ENCODE results near the gene MED28.
"Not testable (repeated sequence)": the region's sequence is repeated elsewhere in the genome, so short reads cannot be mapped to it uniquely, and the experiment has no call there.

Gene MED28

DNA sequence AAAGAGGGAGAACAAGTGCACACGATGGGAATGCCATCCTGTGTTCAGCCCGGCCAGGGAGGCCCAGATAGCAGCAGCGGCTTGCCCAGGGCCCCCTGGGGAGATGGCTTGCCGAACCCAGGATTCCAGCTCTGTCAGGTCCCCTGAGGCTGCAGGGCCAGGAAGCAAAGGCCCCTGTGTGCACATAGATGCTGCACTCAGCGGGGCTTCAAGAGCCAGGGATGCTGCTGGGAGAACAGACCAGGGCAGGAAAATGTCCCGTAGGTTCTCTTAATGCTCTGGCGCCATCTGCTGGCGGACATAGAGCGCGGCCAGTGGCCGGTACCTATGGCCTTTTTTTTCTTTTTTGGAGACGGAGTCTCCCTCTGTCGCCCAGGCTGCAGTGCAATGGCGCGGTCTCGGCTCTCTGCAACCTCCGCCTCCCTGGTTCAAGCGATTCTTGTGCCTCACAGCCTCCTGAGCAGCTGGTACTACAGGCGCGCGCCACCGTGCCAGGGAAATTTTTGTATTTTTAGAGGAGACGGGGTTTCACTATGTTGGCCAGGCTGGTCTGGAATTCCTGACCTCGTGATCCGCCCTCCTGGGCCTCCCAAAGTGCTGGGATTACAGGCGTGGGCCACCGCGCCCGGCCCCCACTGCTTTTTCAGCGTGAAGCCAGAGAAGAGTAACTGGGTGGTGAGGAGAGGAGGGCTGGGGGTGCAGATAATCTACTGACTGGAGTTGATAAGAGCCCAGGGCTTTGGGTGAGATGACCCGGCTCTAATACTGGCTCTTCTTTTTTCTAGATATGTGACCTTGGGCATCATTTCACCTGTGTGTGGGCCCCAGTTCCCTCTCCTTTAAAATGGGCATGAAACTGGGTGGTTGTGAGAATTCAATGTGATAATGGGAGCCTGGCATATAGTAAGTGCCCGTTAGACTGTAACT, 22.5 kb downstream of the MED28 start:
- H3K4me3 Mint-ChIP-seq: no peak overlapping the region
- no peak overlapping the region for H3K27ac Mint-ChIP-seq
- H3K36me3 Mint-ChIP-seq (ENCODE audit: low read depth): peaks cover 11% of the 10 kb centered on the region
- H3K4me1 Mint-ChIP-seq (ENCODE audit: low read depth): no peaks in the 10 kb centered on the region
- H3K9me3 Mint-ChIP-seq: no peaks in the 10 kb centered on the region
- H3K27me3 Mint-ChIP-seq (ENCODE audit: low read depth): no peaks in the 10 kb centered on the region

DNA sequence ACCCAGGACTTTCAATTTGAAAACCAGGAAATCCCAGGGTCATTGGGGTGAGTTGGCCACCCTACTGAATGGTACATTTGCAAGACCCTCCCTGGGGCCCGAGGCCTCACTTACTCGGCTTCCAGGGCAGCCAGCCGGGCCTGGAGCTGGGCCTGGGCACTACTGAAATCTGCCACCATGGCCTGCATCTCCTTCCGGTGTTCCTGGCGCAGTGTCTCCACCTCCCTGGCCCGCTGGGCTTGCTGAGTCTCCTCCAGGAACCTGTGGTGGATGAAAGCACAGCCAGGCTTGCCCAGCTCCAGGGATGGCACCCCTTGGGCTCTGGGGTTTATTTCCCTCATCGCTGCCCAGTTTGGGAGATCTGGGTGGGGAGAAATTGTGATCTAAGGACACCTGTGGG, 24.7 kb downstream of the MED28 start:
- Mint-ChIP-seq H3K4me1 (ENCODE audit: low read depth) (no peaks in the 10 kb centered on the region), H3K27me3 (ENCODE audit: low read depth) (no peaks in the 10 kb centered on the region), H3K4me3 (no peak overlapping the region), H3K27ac (no peak overlapping the region), H3K36me3 (ENCODE audit: low read depth) (peaks cover 12% of the 10 kb centered on the region), H3K9me3 (no peaks in the 10 kb centered on the region)

DNA sequence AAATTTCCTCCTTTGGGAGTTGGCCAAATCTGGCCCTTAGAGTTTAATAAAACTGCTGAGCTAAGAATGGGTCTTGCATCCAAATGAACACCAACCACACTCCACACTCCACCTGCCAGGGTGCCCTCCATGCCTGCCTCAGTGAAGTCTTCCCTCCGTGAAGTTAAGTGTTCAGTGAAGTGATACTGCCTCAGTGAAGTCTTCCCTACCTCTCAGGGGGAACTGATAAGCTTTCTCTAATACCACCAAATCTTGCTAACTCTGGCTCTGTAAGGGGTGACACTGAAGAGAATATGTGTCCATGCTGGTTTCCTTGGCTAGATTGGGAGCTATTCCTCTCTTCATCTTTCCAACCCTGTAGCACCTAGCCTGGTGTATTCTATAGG, 27.9 kb downstream of the MED28 start:
- Mint-ChIP-seq H3K27ac (no peak overlapping the region), H3K36me3 (ENCODE audit: low read depth) (peaks cover 6% of the 10 kb centered on the region), H3K4me3 (no peak overlapping the region), H3K27me3 (ENCODE audit: low read depth) (no peaks in the 10 kb centered on the region), H3K4me1 (ENCODE audit: low read depth) (no peaks in the 10 kb centered on the region), H3K9me3 (peaks cover 4% of the 10 kb centered on the region)

DNA sequence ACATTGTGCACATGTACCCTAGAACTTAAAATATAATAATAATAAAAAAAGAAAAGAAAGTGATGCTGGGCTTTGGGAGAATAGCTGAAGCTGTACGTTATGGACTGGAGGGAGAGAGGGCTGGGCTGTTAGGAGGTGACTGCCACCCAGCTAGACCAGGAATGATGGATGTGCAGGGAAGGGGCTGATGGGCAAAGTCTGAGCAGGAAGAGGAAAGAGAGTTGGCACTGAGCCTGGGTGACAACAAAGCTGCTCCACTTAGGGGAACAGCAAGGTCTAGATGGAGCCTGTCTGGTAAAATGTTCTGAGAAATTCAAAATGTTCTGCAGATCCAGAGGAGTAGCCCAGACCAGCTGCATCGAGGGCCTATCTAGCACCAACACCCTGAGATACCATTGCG, 32.3 kb downstream of the MED28 start:
- H3K4me3 Mint-ChIP-seq: no peak overlapping the region
- no peak overlapping the region for H3K27ac Mint-ChIP-seq
- no peaks in the 10 kb centered on the region for H3K27me3 Mint-ChIP-seq (ENCODE audit: low read depth)
- peaks cover 6% of the 10 kb centered on the region for H3K36me3 Mint-ChIP-seq (ENCODE audit: low read depth)
- H3K4me1 Mint-ChIP-seq (ENCODE audit: low read depth): peaks cover 4% of the 10 kb centered on the region
- peaks cover 4% of the 10 kb centered on the region for H3K9me3 Mint-ChIP-seq

DNA sequence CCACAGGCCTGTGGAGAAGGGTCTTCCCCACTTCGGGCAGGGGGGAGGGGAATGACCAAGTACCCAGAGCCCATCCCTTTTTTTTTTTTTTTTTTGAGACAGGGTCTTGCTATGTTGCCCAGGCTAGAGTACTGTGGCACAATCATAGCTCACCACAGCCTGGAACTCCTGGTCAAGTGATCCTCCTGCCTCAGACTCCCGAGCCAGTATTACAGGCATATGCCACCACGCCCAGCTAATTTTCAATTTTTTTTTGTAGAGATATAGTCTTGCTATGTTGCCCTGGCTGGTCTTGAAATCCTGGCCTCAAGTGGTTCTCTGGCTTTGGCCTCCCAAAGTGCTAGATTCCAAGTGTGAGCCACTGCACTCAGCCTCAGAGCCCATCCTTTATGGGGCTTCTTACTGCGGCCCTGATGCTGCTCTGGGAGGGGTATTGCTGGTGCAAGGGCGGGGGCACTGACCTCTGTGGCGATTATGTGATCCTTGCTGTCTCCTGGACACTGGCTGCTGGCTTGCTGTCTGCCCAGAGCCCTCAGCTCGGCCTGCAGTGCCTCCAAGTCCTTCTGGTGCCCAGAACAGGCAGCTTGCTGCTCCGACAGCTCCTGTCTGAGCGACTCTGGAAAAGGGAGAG, 32.9 kb downstream of the MED28 start:
- Mint-ChIP-seq H3K36me3 (ENCODE audit: low read depth) (peaks cover 6% of the 10 kb centered on the region), H3K27me3 (ENCODE audit: low read depth) (no peaks in the 10 kb centered on the region), H3K27ac (no peak overlapping the region), H3K4me1 (ENCODE audit: low read depth) (peaks cover 5% of the 10 kb centered on the region), H3K4me3 (no peak overlapping the region), H3K9me3 (peaks cover 4% of the 10 kb centered on the region)

DNA sequence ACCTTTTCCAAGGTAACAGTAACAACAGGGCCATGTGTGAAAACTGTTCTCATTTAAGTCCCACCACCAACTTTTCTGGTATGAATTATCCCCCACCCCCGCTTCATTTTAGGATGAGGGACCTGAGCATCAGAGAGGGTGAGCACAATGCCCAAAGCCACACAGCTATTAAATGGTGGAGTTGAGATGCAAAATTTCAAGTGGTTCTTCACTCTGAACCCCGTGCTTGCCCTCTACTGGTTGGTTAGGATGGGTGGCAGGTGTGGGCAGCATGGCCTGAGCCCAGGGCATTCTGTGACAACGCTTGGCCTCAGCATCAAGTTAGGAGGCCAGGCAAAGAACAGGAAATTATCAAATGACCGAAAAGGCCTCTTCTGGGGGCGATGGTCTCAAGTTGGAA, 33.5 kb downstream of the MED28 start:
- Mint-ChIP-seq H3K27ac (no peak overlapping the region), H3K9me3 (peaks cover 4% of the 10 kb centered on the region), H3K4me3 (no peak overlapping the region), H3K4me1 (ENCODE audit: low read depth) (peaks cover 5% of the 10 kb centered on the region), H3K27me3 (ENCODE audit: low read depth) (no peaks in the 10 kb centered on the region), H3K36me3 (ENCODE audit: low read depth) (peaks cover 3% of the 10 kb centered on the region)

DNA sequence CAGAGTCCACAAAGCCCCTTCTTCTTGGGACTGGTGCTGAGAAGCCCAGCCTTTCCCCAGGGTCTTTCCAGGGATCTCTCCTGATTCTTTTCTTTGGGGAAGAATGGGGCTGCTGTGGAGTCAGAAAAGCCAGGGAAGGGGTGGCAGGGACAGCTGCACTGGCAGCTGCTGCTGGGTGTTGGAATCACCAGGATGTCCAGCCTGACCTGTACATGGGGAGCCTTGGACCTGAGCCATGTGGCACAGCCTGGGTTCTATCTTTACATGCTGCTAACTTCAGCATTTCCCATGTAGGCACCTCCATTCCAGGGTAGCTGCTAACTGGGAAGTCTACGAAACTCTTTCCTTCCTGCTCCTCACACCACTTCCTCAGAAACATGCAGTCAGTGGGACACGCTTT, 36.0 kb downstream of the MED28 start:
- H3K4me3 Mint-ChIP-seq: no peak overlapping the region
- H3K27ac Mint-ChIP-seq: no peak overlapping the region
- peaks cover 5% of the 10 kb centered on the region for H3K4me1 Mint-ChIP-seq (ENCODE audit: low read depth)
- H3K36me3 Mint-ChIP-seq (ENCODE audit: low read depth): no peaks in the 10 kb centered on the region
- H3K9me3 Mint-ChIP-seq: no peaks in the 10 kb centered on the region
- no peaks in the 10 kb centered on the region for H3K27me3 Mint-ChIP-seq (ENCODE audit: low read depth)

DNA sequence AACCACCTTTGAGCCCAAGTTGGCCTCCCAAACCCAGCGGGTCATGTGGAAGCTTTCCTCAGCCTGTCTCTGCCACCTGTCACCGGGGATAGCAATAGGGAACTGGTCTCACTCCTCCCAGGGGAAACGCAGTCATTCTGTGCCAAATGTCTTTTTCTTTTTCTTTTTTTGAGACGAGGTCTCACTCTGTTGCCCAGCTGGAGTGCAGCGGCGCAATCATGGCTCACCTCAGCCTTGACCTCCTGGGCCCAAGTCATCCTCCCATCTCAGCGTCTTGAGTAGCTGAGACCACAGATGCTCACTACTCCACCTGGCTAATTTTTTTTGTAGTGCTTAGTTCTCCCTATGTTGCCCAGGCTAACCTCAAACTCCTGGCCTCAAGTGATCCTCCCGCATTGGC, 40.3 kb downstream of the MED28 start:
- Mint-ChIP-seq H3K9me3 (no peaks in the 10 kb centered on the region), H3K27me3 (ENCODE audit: low read depth) (no peaks in the 10 kb centered on the region), H3K36me3 (ENCODE audit: low read depth) (no peaks in the 10 kb centered on the region), H3K4me3 (no peak overlapping the region), H3K27ac (no peak overlapping the region), H3K4me1 (ENCODE audit: low read depth) (peaks cover 5% of the 10 kb centered on the region)

DNA sequence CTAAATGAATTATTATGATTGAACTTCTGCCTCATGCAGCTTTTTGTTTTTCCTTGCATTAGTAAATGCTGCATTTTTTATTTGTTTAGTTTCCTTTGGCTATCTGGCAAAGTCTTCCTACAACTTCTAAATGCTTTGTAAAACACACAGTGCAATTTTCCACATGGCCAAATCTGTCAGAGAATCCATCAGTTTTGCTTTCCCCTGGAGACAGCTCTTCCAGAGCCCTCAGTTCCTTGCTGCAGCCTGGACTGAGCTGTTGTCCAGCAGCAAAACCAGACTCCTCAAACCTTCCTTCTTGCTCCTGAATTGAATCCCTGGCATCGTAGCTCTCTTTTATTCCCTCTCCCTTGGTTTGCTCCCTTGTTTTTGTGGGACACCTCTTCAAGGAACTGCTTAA, 42.6 kb downstream of the MED28 start:
- no peaks in the 10 kb centered on the region for H3K9me3 Mint-ChIP-seq
- H3K27me3 Mint-ChIP-seq (ENCODE audit: low read depth): no peaks in the 10 kb centered on the region
- H3K27ac Mint-ChIP-seq: no peak overlapping the region
- H3K4me3 Mint-ChIP-seq: no peak overlapping the region
- no peaks in the 10 kb centered on the region for H3K36me3 Mint-ChIP-seq (ENCODE audit: low read depth)
- H3K4me1 Mint-ChIP-seq (ENCODE audit: low read depth): no peaks in the 10 kb centered on the region

DNA sequence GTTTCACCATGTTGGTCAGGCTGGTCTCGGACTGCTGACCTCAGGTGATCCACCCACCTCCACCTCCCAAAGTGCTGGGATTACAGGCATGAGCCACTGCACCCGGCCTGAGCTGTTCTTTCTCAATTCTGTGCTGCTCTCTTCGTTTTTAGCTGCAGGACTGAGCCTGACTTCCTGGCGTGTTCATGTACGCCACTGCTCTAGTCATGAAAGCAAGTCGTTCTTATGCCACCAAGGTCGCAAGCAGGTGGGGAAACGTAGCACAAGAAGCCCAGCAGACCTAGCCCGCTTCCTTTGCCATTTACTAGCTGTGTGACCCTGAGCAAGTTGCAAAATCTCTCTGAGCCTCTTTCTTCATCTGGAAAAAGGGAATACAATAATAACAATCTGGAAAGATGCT, 43.4 kb downstream of the MED28 start:
- Mint-ChIP-seq H3K27me3 (ENCODE audit: low read depth) (no peaks in the 10 kb centered on the region), H3K9me3 (no peaks in the 10 kb centered on the region), H3K27ac (no peak overlapping the region), H3K36me3 (ENCODE audit: low read depth) (no peaks in the 10 kb centered on the region), H3K4me3 (no peak overlapping the region), H3K4me1 (ENCODE audit: low read depth) (no peaks in the 10 kb centered on the region)

DNA sequence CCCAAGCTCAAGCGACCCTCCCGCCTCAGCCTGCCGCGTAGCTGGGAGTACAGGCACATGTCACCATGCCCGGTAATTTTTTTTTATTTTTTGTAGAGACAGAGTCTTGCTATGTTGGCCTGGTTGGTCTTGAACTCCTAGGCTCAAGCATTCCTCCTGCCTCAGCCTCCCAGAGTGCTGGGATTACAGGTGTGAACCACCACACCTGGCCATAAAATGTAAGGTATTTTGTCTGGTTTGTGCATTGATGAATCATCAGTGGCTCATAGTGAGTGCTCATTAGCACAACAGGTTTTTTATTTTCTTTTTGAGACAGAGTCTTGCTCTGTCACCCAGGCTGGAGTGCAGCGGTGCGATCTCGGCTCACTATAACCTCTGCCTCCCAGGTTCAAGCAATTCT, 44.8 kb downstream of the MED28 start:
- not testable (repeated sequence) for H3K27ac Mint-ChIP-seq; H3K36me3 Mint-ChIP-seq (ENCODE audit: low read depth); H3K4me3 Mint-ChIP-seq; H3K27me3 Mint-ChIP-seq (ENCODE audit: low read depth); H3K4me1 Mint-ChIP-seq (ENCODE audit: low read depth); H3K9me3 Mint-ChIP-seq

DNA sequence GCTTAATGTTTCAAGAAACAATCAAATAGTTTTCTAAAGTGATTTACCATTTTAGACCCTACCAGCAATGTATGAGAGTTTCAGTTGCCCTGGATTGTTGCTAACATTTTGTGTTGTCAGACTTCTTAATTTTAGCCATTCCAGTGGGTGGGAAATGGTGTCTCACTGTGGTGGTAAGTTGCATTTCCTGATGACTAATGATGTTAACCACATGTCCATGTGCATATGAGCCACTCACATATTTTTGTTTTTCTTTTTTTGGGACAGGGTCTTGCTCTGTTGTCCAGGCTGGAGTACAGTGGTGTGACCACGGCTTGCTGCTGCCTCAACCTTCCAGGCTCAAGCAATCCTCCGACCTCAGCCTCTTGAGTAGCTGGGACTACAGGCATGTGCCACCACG, 48.3 kb downstream of the MED28 start:
- Mint-ChIP-seq H3K27me3 (ENCODE audit: low read depth) (no peaks in the 10 kb centered on the region), H3K27ac (no peak overlapping the region), H3K4me1 (ENCODE audit: low read depth) (peaks cover 5% of the 10 kb centered on the region), H3K36me3 (ENCODE audit: low read depth) (no peaks in the 10 kb centered on the region), H3K4me3 (no peak overlapping the region), H3K9me3 (no peaks in the 10 kb centered on the region)

DNA sequence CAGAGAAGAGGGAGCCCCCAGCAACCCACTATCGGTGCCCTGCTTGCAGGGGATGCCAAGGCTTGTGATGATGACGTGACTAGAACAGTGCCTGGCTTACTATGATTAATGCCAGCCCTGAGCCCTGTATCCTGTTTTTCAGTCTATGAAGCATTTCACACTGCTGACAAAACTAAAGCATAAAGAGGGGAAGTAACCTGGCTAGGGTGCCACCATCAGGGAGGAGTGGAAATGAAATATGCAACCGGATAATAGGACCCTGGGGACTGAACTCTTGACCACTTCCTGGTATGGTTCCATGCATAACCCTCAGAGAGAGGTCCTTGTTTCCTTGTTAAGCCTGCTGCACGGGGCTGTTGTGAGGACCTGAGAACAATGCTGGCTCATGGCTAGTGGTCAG, 50.3 kb downstream of the MED28 start:
- Mint-ChIP-seq H3K27me3 (ENCODE audit: low read depth) (peaks cover 3% of the 10 kb centered on the region), H3K36me3 (ENCODE audit: low read depth) (no peaks in the 10 kb centered on the region), H3K9me3 (no peaks in the 10 kb centered on the region), H3K4me3 (no peak overlapping the region), H3K27ac (no peak overlapping the region), H3K4me1 (ENCODE audit: low read depth) (peaks cover 5% of the 10 kb centered on the region)

DNA sequence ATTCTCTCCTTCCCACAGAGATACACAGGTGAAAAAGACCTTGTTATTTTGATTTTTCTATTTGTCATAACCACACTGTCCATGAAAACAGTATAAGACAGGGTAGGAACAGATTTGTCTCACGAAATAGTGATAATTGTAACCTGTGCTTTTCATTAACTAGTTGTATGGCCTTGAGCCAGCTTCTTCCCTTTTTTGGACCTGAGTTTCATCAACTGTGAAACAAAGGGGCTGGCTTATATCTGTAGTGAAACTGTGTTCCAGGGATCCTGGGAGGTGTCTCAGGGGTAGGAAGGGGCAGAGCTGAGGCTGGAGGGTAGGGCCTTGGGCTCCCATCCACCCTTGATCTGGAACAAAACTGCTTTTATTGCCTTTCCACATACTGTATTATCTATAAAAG, 50.9 kb downstream of the MED28 start:
- Mint-ChIP-seq H3K4me3 (no peak overlapping the region), H3K4me1 (ENCODE audit: low read depth) (peaks cover 5% of the 10 kb centered on the region), H3K9me3 (no peaks in the 10 kb centered on the region), H3K27ac (no peak overlapping the region), H3K27me3 (ENCODE audit: low read depth) (peaks cover 6% of the 10 kb centered on the region), H3K36me3 (ENCODE audit: low read depth) (no peaks in the 10 kb centered on the region)

DNA sequence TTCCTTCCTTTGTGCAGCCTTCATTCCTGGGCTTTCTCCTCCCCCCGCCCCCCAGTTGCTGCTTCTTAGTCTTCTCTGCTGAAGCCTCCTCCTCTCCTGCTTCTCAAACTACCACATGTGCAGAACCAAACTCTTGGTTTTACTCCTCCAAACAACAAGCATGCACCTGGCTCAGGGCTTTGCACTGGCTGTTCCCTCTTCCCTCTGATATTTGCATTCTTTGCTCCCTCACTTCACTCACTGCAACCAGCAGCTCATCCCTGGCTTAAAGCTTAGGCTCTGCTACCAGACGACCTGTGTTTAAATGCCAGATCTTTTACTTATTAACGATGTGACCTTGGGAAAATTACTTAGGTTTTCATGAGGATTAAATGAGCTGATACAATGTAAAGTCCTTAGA, 51.4 kb downstream of the MED28 start:
- H3K36me3 Mint-ChIP-seq (ENCODE audit: low read depth): no peaks in the 10 kb centered on the region
- H3K4me1 Mint-ChIP-seq (ENCODE audit: low read depth): peaks cover 5% of the 10 kb centered on the region
- H3K4me3 Mint-ChIP-seq: no peak overlapping the region
- H3K9me3 Mint-ChIP-seq: no peaks in the 10 kb centered on the region
- no peak overlapping the region for H3K27ac Mint-ChIP-seq
- peaks cover 7% of the 10 kb centered on the region for H3K27me3 Mint-ChIP-seq (ENCODE audit: low read depth)

All from T-helper 1 cell treated with Interleukin-12 subunit alpha and Interleukin-12 subunit beta and Interleukin-4 antibody, amounts not matched to agents 30 μg/mL and 1 μg/mL, for 36 hours (primary cell).